Lower lobe of right lung (tissue), 2 donors: ENCODE data around the gene SIGLEC15. TPM values are rescaled to one million over a fixed set of nuclear protein-coding genes. Genes with fewer than 3 reads are reported as not detected.

Experiments
- ATAC-seq, 2 donors: fragments of 200-7000 bp; cut with Tn5 transposase; one replicate each; pipeline ENCODE4 v1.9.1; 2020 to 2022; ENCODE audit warnings: mild to moderate bottlenecking in 2 of 2, moderate library complexity in 2 of 2
- DNase-seq: peaks from one replicate; pipeline ENCODE4 v3.0.0-alpha.2; 2020
- H3K27ac ChIP-seq: fragments of 200-600 bp; one replicate; pipeline ENCODE4 v1.8.0; 2022
- H3K27me3 ChIP-seq: fragments of 200-600 bp; one replicate; pipeline ENCODE4 v1.8.0; 2022; ENCODE audit warnings: low read depth
- H3K36me3 ChIP-seq: fragments of 200-600 bp; one replicate; pipeline ENCODE4 v1.8.0; 2022; ENCODE audit warnings: mild to moderate bottlenecking
- H3K4me1 ChIP-seq: fragments of 200-600 bp; one replicate; pipeline ENCODE4 v1.8.0; 2022
- H3K4me3 ChIP-seq: fragments of 200-600 bp; one replicate; pipeline ENCODE4 v1.8.0; 2022; ENCODE audit warnings: mild to moderate bottlenecking
- H3K9me3 ChIP-seq: fragments of 200-600 bp; one replicate; pipeline ENCODE4 v1.8.0; 2022
- intact Hi-C: fragments of 100-400 bp; cut with DNase I; formaldehyde crosslinking; loops from one replicate; pipeline ENCODE4 v1.11.0; 2022
- total RNA-seq: library from RNA; stranded (reverse); fragmentation: NEBNext Ultra II Directional; extraction: Animal tissue kit (Norgen Biotek cat#: 25700); gene quantifications from one replicate; pipeline ENCODE4 v1.2.1, GENCODE V29; 2021
- TF ChIP-seq, protein P1 (sequence below): fragments of 200-600 bp; IDR thresholded peaks from one replicate; pipeline ENCODE4 v1.8.0; 2022; ENCODE audit warnings: antibody characterized with exemption, mild to moderate bottlenecking
- donor health status: DM: no; HTN: yes; CAD: no; lungs with severe emphysema.

Gene SIGLEC15
- total RNA-seq, 1 donor from 2014 or later: 0.35 TPM

DNA sequence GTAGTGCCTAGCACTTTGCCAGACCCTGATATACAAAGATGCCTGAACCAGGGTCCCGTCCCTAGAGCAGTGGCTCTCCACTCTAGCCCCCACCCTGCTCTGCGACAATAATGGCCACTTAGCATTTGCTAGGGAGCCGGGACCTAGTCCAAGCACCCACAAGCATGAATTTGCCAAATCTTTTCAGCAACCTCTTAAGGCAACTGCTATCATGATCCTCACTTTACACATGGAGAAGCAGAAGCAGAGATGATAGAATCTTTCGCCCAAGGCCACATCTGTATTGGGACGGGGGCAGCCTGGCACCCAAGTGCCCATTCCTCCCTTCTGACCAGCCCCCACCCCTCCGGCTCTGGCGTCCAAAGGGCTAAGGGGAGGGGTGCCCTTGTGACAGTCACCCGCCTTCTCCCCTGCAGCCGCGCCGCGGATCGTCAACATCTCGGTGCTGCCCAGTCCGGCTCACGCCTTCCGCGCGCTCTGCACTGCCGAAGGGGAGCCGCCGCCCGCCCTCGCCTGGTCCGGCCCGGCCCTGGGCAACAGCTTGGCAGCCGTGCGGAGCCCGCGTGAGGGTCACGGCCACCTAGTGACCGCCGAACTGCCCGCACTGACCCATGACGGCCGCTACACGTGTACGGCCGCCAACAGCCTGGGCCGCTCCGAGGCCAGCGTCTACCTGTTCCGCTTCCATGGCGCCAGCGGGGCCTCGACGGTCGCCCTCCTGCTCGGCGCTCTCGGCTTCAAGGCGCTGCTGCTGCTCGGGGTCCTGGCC is 13.0 kb downstream of the SIGLEC15 start:
- peaks cover 23% of the 10 kb centered on the region for H3K4me1 ChIP-seq
- H3K4me3 ChIP-seq: peak overlapping the region; percentile 49
- TF ChIP-seq, protein P1, sequence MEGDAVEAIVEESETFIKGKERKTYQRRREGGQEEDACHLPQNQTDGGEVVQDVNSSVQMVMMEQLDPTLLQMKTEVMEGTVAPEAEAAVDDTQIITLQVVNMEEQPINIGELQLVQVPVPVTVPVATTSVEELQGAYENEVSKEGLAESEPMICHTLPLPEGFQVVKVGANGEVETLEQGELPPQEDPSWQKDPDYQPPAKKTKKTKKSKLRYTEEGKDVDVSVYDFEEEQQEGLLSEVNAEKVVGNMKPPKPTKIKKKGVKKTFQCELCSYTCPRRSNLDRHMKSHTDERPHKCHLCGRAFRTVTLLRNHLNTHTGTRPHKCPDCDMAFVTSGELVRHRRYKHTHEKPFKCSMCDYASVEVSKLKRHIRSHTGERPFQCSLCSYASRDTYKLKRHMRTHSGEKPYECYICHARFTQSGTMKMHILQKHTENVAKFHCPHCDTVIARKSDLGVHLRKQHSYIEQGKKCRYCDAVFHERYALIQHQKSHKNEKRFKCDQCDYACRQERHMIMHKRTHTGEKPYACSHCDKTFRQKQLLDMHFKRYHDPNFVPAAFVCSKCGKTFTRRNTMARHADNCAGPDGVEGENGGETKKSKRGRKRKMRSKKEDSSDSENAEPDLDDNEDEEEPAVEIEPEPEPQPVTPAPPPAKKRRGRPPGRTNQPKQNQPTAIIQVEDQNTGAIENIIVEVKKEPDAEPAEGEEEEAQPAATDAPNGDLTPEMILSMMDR: no peak
- no peak overlapping the region for H3K27ac ChIP-seq
- intact Hi-C loops: no loop called here
- H3K27me3 ChIP-seq: peaks cover 28% of the 10 kb centered on the region
- no peaks in the 10 kb centered on the region for H3K9me3 ChIP-seq
- peak; percentile 47 to 53 for ATAC-seq
- H3K36me3 ChIP-seq: no peaks in the 10 kb centered on the region
- DNase-seq: no peak

DNA sequence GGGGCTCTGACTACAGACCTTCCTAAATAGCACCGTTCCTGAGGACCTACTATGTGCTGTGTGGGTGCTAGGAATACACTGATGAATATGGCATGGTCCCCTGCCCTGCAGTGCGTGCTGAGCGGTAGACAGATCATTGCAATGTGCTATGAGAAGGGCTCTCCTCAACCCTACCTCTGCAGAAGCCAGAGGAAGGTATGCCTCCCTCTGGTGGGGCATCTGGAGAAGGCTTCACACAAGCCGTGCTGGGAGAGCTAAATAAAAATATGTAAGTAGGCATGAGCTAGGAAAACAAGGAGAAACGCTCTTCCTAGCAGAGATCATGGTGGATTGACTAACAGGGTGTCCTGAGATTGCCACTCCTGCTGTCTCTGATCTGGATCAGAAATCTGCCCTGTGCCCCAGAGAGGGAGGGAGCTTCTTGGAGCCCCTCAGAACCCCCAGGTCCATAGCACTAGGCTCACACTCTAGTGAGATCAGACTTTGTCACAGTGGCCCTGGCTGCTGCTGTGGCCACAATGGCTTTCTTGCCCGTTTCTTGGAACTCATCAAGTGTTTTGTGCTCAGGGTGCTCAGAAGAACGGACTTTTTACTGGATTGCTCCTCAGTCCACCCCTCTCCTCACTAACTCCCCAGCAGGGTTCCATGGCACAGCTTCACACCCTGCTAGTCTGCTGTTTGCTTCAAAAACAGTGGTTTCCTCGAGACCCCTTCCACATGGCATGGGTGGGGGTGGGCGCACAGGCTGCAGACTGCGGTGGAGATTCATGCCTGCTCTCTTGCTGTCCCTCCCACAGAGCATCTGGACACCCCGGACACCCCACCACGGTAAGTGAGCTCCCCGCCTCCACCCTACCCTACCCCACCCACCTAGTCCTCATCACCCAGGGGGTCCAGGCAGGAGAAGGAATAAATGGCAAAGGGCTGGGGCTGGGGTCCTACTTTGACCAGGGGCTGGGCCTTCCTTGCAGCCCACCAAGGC is 14.2 kb downstream of the SIGLEC15 start:
- Histone ChIP-seq H3K4me1 (peaks cover 23% of the 10 kb centered on the region), H3K36me3 (no peaks in the 10 kb centered on the region), H3K9me3 (no peaks in the 10 kb centered on the region), H3K4me3 (no peak overlapping the region), H3K27me3 (peaks cover 28% of the 10 kb centered on the region), H3K27ac (no peak overlapping the region)
- ATAC-seq: peak; percentile 13 to 56
- DNase-seq: no peak
- intact Hi-C loops: no loop called here
- TF ChIP-seq, protein P1: peak; percentile 42

DNA sequence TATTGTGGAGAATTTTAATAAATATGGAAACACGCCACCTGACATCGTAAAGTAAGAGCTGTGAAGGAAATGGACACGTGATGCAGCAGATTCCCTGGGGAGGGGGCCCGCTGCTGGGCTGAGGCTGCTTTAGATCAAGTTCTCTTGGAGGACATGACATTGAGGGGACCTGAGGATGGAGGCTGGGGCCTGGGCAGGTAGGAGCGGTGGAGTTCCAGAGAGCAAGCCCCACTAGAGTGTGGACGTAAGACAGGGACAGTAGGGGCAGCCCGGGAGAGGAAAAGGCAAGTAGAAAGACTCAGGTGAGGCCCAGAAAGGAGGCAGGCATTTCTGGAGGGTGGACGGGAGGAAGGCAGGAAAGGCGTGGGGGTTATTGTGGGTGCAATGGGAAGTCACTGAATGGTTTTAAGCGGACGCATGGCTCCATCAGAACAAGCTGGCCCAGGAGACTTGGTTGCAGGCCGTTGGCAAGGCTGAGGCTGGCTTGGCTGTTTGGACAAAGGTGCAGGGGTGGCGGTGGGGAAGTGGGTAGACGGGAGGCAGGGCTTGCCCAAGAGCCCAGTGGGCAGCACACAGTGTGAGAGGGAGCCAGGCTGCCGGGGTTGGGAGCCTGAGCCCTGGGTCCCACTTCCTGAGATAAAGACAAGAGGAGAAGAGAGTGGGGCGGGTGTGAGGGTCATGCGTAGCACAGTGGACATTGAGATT is 15.7 kb downstream of the SIGLEC15 start:
- no peaks in the 10 kb centered on the region for H3K9me3 ChIP-seq
- ATAC-seq (no peak), DNase-seq (no peak)
- TF ChIP-seq, protein P1: no peak
- no peak overlapping the region for H3K27ac ChIP-seq
- peaks cover 23% of the 10 kb centered on the region for H3K4me1 ChIP-seq
- H3K36me3 ChIP-seq: no peaks in the 10 kb centered on the region
- intact Hi-C loops: no loop called here
- H3K4me3 ChIP-seq: no peak overlapping the region
- H3K27me3 ChIP-seq: peaks cover 28% of the 10 kb centered on the region

DNA sequence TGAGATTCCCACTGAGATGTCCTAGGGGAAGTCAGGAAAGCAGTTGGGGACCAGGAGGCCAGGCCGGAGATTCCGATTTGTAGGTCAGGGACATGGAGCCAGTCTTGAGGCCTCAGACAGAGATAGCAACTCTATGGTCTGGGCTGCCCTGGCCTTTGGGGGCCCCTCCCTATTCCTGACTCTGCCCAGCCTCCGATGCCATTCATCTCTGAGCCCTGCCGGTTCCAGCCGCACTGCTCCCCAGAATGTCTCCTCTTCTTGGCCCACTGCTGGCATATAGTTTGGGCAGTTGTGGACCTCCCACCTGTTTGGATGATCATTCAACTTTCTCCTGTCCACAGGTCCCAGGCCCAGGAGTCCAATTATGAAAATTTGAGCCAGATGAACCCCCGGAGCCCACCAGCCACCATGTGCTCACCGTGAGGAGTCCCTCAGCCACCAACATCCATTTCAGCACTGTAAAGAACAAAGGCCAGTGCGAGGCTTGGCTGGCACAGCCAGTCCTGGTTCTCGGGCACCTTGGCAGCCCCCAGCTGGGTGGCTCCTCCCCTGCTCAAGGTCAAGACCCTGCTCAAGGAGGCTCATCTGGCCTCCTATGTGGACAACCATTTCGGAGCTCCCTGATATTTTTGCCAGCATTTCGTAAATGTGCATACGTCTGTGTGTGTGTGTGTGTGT is 16.4 kb downstream of the SIGLEC15 start:
- no peaks in the 10 kb centered on the region for H3K36me3 ChIP-seq
- DNase-seq (no peak), ATAC-seq (no peak)
- TF ChIP-seq, protein P1: no peak
- peaks cover 20% of the 10 kb centered on the region for H3K4me1 ChIP-seq
- H3K4me3 ChIP-seq: no peak overlapping the region
- peaks cover 21% of the 10 kb centered on the region for H3K27me3 ChIP-seq
- intact Hi-C loops: no loop called here
- H3K27ac ChIP-seq: no peak overlapping the region
- no peaks in the 10 kb centered on the region for H3K9me3 ChIP-seq

DNA sequence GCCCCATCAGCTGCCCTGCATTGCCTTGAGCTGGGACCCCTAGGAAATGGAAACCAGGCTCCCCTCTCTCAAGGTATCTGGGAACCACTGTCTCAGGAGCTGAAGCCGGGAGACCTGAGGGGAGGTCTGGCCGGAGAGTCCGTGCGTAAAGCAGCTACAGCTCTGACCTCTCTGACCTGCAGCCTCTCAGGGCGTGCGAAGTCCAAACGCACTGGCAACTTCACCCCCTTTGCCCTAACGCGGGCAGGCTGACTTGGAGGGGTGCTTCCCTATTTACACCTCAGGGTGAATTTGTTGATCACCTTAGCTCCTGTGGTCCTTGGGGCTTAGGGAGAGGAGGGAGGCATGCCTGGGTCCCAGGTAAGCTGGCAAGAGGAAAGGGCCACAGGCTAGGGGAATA is 17.5 kb downstream of the SIGLEC15 start:
- Histone ChIP-seq H3K9me3 (no peaks in the 10 kb centered on the region), H3K36me3 (no peaks in the 10 kb centered on the region), H3K4me3 (no peak overlapping the region), H3K4me1 (peaks cover 9% of the 10 kb centered on the region), H3K27me3 (peaks cover 10% of the 10 kb centered on the region), H3K27ac (no peak overlapping the region)
- intact Hi-C loops: no loop called here
- TF ChIP-seq, protein P1: no peak
- no peak for ATAC-seq
- no peak for DNase-seq
